Myocyte (in vitro differentiated cells): Measurements from ENCODE around the gene ORC2. TPM values are rescaled to one million over a fixed set of nuclear protein-coding genes. Genes with fewer than 3 reads are reported as not detected.
"Not testable (repeated sequence)": the region's sequence is repeated elsewhere in the genome, so short reads cannot be mapped to it uniquely, and the experiment has no call there.

Source experiments
- DNase-seq: peaks from one replicate; pipeline ENCODE4 v3.0.0-alpha.2; 2012; ENCODE audit warnings: low read depth
- total RNA-seq: library from RNA; depleted of rRNA; stranded (reverse); fragments of >200 nt; gene quantifications from 2 replicates; pipeline ENCODE4 v1.2.3, GENCODE V29; 2014

Gene ORC2
- total RNA-seq, 1 donor from 2014 or later: 13.6 TPM

DNA sequence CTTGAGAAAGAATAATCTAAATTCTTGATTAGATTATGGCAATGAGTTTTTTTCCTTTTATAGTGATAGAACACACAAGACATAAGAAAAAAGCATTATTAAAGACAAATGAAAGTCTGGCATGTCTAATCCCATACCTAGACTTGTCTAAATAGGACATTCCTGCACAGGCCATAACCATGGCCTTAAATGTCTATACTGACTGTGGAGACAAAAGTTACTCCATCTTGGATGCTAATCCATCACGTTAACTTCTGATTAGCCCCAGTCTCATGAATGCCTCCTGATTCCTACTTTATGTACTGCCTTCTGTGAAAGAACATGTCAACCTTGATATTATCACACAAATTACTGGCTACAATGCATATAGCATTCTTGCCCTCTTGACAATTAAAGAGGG lies 23.6 kb downstream of the ORC2 start:
- DNase-seq: no peak

DNA sequence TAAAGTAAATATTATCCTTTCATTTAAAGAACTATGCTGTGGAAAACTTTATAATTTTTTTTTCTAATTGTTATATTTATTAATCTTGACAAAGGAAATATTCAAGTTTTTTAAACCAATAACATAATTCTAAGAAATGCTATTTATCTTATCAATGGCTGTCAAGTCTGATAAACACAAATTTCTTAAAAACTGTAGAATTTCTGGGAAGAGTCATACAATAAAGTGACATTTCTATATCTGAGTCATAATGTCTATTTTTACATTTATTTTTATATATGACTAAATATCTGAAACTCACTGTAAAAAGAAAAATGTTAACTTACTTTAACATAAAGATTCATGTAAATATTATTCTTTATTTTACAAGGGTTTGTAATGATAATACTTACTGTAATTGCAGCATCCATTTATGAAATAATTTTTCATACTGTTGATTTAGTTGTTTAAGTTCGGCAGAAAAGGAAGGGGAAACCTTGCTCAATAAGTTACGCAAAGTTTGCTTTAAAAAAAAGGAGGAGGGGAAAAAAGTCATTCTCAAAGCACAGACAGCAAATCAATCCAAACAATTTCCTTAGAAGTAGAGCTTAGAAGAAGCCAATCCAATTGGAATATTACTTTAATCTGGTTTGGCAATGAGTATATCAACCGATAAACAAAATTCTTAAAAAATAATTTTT lies 32.4 kb downstream of the ORC2 start:
- DNase-seq: no peak

DNA sequence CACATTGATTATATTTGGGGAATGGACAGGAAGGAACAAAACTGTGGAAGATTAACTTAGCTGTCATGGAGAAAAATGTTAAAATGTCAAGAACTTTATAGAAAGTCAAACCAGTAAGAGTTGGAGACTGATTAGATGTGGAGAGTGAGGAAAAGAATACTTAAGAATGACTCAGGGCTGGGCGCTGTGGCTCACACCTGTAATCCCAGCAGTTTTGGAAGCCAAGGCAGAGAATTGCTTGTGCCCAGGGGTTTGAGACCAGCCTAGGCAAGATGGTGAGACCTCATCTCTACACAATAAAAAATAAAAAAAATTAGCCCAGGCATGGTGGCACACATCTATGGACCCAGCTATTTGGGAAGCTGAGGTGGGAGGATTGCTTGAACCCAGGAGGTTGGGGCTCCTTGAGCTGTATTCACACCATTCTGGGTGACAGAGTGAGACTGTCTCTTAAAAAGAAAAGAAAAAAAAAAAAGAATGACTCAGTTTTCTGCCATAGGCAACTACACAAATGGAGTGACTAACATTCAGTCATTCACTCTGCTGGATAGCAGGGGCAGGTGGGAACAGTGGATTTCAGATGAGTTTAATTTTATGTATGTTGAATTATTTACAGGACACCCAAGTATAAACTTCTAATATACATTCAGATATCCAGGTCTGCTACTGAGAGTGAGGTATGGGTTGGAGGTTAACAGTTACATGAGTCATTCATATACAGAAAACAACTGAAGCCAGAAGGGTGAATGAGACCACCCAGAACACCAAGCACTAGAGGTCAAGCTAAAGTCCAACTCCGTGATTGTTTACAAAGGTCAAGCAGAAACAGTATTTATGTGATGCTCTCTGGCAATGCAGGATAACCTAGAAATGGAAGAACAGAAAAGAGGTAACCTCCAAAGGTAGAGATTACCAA lies 33.9 kb downstream of the ORC2 start:
- DNase-seq: no peak

DNA sequence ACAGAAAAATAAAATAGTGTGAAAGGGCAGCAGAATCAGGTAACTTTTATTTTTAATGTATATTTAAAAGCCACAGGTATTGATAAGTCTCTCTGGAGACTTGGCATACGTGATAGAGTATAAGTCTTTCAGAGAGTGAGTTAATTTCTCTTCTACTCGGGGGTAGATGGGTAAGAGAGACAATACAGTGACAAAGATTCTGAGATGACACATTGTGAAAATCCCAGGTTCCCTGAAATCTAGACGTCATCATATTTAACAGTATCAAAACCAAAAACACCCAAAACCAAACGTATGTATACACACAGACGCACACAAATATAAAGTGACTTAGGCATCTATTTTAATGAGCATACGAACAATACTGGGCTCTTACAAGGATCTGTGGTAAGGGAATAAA lies 41.0 kb downstream of the ORC2 start:
- no peak for DNase-seq

DNA sequence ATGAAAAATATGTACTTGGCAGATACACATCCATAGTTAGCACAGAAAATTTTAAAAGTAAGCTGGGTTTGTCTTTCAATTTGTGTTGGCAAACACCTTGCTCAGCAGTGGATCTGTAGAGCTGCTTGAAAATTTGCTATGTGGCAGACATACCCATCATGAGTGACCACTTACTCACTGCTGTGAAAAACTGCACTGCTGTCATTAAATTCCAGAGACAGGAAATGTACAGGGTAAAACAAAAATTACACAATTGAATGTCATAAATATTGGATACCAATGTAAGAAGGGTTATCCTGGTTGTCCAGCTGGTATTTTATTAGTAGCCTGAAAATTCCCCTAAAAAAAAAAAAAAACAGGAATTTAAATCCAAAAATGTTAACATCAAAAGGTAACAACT lies 49.8 kb downstream of the ORC2 start:
- no peak for DNase-seq

DNA sequence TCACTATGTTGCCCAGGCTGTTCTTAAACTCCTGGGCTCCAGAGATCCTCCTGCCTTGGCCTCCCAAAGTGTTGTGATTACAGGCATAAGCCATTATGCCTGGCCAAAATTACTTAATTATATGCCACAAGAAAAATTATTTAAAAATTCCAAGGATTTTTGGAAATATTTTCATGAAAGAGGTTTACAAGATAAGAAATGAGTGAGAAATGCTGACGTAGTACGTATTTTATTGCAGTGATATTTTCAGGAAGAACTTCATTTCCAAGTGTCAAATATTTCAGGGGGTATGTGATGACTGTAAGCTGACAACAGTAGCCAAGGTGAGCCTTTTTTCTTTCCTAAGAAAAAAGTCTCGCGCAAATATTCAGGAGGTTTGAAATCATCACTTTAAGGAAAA lies 53.5 kb downstream of the ORC2 start:
- no peak for DNase-seq

DNA sequence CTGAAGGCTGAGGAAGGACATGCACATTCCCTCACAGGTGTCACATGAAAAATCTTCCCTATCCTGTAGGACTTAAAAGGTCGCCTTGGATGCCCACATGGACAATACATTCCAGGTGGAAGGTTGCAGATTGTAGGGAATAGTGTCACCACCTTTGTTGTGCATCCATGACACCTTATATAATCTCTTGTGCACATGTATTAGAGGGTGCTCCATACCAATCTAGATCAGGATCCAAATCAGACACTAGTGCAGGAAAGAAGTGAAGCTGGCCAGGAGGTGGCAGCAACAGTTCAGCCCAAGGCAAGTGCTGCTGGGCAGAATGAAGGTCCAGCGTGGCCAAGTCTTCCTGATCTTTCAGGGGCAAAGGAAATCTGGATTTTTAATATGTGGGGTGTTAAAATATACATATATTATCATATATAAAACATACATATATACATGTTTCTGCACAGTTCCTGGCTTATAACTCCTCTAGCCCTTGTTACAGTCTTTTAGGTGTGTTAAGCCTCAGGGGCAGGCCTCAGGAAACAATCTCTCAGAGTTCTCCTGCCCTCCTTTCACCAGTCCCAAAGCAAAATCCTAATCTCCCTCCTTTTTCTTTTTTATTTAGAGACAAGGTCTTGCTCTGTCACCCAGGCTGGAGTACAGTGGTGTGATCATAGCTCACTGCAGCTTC lies 57.7 kb downstream of the ORC2 start:
- peak; percentile 61 for DNase-seq

DNA sequence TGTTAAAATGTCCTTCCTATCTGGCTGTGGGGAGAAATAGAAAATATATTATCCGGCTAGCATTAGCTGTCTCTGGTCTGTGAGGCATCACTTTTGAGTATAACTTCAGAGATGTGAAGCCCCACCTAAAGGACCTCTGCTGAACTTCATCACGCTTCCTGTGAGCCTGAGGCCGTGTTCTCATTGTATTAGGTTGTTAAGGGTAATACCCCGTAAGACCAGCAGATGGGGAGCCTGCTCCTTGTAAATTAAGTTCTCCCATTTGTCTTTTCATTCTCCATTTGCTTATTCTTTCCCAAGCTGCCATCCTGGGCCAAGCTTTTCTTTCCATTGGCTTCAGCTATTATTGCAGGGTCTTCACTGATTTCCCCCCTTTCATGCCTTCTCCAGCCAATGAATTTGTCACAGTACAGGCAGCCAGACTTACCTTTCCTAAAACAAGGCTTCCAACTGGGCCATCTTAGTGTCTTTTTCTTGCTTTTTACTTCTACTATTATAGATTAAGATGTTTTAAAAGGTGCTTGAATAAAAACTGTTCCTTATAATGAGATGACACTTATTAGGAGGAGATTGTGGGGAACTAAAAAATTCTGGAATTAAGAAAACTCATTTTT lies 61.9 kb downstream of the ORC2 start:
- peak; percentile 85 for DNase-seq

DNA sequence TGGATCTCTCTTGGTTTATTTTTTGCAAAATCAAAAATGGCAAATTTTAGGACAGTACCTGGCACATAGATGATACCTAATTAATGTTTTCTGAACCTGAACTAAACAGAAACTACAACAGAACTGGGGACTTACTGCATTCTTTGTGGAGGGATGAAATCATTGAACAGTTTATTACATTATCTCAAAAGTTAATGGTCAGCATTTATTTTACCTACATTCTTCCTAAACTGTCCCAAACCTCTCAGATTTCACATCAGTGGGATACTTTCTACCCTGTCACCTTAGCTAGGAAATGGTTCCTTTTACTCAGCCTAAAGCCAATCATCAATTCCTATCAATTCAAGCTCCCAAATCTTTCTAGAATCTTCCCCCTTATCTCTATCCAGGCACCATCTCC lies 64.0 kb downstream of the ORC2 start:
- DNase-seq: no peak

DNA sequence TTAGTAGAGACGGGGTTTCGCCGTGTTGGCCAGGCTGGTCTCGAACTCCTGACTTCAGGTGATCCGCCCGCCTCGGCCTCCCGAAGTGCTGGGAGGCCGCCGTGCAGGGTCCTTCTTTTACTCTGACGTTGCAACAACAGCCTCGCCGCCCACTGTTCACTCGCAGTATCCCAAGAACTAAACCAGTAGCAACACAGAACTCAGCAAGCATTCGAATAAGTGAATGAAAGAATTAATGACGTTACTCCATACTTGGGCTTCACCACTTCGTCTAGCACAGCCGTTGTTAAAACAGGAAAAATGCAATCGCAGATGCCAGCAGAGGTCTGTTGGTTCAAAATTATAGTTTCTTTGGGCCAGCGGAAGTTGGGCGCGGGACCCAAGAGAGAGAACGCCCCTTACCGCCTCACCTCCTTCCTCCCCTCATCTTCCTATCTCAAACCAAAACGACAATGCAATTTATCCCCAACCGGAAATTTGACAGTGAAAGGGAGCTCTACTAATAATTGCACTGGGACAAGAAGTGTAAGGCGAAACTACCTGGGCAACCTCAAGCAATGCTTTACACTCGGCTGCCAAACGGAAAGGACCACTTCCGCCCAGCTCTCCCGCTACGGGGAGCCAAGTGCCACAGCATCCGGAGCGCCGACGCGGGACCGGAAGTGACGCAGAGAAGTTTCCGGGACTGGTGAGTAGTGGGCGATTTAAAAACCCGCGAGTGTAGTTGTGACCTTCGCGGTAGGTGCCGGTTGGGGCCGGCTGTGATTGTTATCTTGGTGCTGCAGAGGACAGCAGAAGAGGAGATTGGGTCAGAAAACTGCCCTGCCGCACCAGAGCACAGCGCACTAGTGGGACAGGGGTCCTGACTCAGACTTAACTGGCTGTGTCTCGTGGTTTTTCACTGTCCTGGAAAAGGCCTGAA lies 74.5 kb downstream of the ORC2 start, which contains the start of the genes NIF3L1 and PPIL3:
TSS of gene NIF3L1 (plus strand) at position 668 of the 922 bp plus-strand sequence. CDS start 2,573 bp downstream, outside the sequence.
TSS of gene PPIL3 (minus strand) at position 374 of the 922 bp plus-strand sequence. CDS start 1,462 bp downstream, outside the sequence.
- DNase-seq: peak; percentile 99

DNA sequence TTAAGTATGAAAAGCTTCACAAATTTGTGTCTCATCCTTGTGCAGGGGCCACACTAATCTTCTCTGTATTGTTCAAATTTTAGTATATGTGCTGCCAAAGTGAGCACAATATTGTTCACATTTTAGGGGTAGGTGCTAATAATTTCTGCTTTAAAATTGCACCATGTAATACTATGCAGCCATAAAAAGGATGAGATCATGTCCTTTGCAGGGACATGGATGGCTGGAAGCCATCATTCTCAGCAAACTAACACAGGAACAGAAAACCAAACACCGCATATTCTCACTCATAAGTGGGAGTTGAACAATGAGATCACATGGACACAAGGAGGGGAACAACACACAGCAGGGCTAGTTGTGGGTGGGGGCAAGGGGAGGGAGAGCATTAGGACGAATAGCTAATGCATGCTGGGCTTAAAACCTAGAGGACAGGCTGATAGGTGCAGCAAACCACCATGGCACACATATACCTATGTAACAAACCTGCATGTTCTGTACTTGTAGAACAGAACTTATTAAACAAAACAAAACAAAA lies 81.7 kb downstream of the ORC2 start:
- DNase-seq: not testable (repeated sequence)

DNA sequence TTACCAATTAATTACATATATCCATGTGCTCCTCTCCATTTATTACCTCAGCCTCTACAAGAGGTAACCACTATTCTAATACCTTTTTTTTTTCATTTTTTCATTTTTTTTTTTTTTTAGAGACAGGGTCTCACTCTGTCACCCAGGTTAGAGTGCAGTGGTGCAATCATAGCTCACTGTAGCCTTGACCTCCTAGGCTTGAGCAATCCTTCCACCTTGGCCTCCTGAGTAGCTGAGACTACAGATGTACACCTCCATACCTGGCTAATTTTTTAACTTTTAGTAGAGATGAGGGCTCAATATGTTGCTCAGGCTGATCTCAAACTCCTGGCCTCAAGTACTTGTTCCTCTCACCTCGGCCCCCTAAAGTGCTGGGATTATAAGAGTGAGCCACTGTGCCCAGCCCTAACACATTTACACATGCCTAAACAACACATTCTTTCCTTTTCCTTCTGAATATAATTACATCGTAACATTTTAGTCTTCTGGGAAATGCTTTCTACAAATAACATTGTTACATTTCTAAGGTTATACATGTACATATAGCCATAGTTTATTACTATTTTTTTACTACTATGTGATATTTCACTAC lies 85.1 kb downstream of the ORC2 start:
- no peak for DNase-seq

DNA sequence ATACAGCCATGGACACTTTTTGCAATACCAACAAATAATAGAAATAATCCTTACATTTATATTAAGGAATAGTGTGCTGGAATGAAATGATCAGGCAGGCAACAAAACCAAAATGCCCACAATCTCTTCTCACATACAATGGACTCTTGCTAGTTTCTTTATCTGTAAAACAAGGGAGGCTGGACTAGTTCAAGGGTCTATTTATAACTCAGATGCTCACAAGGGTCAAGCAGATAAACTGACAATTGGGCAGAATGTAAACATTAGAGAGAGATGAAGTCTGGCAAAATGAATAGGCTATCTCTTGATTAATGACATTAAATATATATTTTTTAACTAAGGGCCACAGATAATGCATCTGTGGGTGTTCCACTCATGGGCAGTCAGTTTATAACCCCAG lies 86.0 kb downstream of the ORC2 start:
- DNase-seq: no peak

DNA sequence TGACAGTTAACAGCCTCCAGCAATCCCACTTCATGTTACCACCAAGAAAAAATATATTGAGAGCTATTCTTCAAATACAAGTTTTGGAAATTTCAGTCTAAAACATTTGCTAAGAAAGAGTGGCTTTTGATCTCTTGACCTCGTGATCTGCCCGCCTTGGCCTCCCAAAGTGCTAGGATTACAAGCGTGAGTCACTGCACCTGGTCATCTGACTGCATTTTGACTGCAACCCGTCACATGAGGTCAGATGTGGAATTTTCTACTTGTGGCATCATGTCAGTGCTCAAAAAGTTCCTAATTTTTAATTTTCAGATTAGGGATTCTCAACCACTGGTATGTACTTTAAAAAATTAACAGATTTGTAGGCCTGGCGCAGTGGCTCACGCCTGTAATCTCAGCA lies 89.9 kb downstream of the ORC2 start:
- peak; percentile 31 for DNase-seq

DNA sequence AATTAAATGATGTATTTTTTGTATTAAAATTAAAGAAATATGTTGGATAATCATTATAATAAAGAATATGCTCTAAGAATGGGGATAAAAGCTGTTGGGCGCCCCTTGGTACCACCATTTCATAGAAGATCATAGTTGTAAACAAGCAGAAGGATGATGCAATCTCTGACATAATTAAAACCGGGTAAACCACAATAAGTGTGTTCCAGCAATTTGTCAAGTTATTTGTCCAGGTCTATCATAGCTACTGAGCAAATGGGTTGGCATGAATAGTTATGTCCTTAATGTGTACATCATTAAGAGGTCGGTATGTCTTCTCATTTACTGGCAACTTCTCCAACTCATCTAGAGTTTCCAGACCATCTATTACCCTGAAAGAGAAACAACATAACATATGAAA lies 92.3 kb downstream of the ORC2 start:
- DNase-seq: no peak

DNA sequence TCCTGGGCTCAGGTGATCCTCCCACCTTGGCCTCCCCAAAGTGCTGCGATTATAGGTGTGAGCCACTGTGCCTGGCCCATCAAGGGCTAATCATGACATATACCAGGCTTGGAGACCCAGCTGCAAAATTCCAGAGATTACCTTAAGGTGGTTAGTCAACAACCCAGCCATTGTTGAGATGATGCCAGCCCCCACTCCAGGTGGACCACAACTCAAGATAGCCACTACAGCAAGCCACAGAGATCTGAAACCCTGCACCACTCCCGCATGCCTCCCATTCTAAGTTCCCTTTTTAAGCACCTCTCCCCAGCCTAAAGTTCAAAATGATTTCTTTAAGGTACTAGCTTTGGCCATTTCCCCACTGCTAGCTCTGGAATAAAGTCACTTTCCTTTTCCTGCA lies 94.4 kb downstream of the ORC2 start:
- DNase-seq: peak; percentile 45

DNA sequence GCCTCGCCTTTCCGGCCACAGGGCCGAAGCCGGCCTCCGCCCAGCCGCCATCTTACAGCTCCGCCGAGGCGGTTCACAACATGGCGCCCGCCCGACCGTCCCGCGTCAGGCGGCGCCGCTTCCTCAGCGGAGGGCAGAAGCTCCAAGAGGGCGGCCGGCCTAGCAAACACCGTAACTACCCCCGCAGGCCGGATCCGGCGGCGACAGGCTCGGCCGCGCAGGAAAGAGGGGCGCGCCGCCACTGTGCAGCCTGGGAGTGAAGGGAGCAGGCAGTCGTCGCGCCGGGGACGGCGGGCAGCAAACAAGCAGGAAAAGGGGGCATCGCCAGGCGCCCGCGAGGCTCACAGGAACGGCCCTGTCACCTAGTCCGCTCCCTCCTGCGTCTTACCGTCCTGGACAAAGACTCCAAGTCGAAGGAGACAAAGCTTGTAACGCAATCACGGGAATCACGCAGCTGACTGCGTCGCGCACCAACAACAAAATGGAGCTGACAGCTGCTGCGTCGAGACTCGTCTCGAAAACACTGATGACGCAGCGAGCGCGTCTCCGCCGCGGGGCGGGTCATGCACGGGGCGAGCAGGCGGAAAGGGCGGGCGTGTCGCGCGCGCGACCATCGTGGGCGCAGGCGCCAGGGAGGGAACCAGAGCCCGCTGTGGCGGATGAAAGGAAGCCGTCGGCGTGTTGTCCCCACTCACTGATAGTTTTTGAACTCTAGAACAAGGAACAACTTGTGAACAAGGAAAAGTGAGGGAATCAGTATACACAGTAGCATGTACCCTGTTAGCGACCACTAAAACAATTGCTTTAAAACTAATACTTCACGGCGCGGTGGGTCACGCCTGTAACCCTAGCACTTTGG lies 99.1 kb downstream of the ORC2 start, which contains the start of gene CLK1:
TSS of gene CLK1 (minus strand) at position 483 of the 859 bp plus-strand sequence. CDS start 2,796 bp downstream, outside the sequence.
- DNase-seq: peak; percentile 96

DNA sequence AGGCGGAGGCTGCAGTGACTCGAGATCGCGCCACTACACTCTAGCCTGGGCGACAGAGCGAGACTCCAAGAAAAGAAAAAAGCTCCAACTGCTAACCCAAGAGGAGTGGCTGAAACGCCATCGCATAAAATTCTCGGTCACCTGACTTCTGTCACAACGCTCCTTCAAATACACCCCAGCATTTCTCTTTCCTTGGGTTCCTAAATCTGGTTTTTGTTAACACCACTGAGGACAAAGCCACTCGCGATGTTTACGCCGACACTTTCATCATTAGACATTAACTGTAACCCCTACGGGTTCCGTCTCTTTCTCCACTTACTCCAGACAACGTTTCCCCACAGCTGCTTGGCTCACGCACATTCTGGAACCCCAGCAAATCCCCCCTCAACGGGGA lies 99.7 kb downstream of the ORC2 start:
- DNase-seq: no peak
